Osteocyte (in vitro differentiated cells): ENCODE data around the gene SPI1. TPM values are rescaled to one million over a fixed set of nuclear protein-coding genes. Genes with fewer than 3 reads are reported as not detected.
"Not testable (repeated sequence)": the region's sequence is repeated elsewhere in the genome, so short reads cannot be mapped to it uniquely, and the experiment has no call there.

Experiments
- DNase-seq: peaks from one replicate; pipeline ENCODE4 v3.0.0; 2021; ENCODE audit warnings: mixed read lengths; ENCODE audit not compliant: unreplicated experiment; ENCODE audit errors: extremely low spot score
- H3K27ac Mint-ChIP-seq: one replicate; pipeline ENCODE4 v1.8.0; 2021; ENCODE audit warnings: mild to moderate bottlenecking, mixed read lengths; ENCODE audit not compliant: unreplicated experiment
- H3K27me3 Mint-ChIP-seq: one replicate; pipeline ENCODE4 v1.8.0; 2021; ENCODE audit warnings: mixed read lengths; ENCODE audit not compliant: unreplicated experiment
- H3K36me3 Mint-ChIP-seq: one replicate; pipeline ENCODE4 v1.8.0; 2021; ENCODE audit warnings: mixed read lengths; ENCODE audit not compliant: unreplicated experiment
- H3K4me1 Mint-ChIP-seq: one replicate; pipeline ENCODE4 v1.8.0; 2021; ENCODE audit warnings: mixed read lengths; ENCODE audit not compliant: unreplicated experiment
- H3K4me3 Mint-ChIP-seq: one replicate; pipeline ENCODE4 v1.8.0; 2021; ENCODE audit warnings: mild to moderate bottlenecking, moderate library complexity, mixed read lengths; ENCODE audit not compliant: unreplicated experiment
- H3K9me3 Mint-ChIP-seq: one replicate; pipeline ENCODE4 v1.8.0; 2021; ENCODE audit warnings: mixed read lengths; ENCODE audit not compliant: unreplicated experiment
- total RNA-seq: library from RNA; stranded (reverse); gene quantifications from 2 replicates; pipeline ENCODE4 v1.2.1, GENCODE V29; 2021
- TF ChIP-seq, protein P1 (sequence below): fragments of 200-600 bp; sonication (generic); IDR thresholded peaks from 2 replicates; pipeline ENCODE4 v1.5.0; 2021; ENCODE audit warnings: antibody characterized with exemption, mild to moderate bottlenecking, moderate library complexity

SPI1 gene
- total RNA-seq, 1 donor from 2014 or later, result not detected

DNA sequence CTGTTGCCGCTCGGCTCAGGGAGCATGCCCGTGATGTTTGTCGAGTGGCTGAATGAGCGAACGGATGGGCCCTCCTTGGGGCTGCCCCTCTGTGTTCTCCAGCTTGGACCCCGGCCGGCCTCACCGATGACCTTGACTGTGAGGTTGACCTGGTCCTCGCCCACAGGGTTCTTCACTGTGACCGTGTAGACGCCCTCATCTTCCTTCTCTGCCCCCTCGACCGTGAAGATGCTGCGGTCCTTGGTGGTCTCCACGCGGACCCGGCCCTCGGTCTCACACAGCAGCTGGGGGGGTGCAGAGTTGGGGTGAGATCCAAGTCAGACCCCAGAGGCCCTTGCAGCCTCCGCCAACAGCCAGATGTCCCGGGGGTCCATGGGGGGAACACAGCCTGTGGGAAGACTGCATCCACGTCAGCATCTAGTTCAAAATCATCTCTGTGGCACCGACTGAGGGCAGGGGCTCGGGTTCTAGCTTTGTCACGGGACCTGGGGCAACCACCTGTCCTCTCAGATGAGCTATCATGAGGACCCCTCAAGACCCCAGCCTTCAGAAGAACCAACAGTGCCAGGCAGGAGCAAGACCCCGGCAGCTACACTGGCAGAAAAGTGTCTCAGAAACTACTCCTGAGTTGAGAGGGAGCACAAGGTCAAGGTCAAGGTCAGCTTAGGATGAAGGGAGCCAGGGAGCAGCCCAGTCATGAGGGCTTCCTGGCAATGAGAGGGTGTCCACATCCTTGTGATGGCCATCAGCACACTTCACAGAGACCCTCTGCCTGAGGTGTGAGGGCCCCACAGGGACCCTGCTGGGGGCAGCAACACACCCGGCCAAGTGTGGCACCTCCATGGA, 39.7 kb downstream of the SPI1 start:
- Mint-ChIP-seq H3K4me1 (no peaks in the 10 kb centered on the region), H3K27ac (no peak overlapping the region), H3K9me3 (no peaks in the 10 kb centered on the region), H3K36me3 (no peaks in the 10 kb centered on the region), H3K27me3 (no peaks in the 10 kb centered on the region), H3K4me3 (no peak overlapping the region)
- no peak for DNase-seq
- TF ChIP-seq, protein P1, sequence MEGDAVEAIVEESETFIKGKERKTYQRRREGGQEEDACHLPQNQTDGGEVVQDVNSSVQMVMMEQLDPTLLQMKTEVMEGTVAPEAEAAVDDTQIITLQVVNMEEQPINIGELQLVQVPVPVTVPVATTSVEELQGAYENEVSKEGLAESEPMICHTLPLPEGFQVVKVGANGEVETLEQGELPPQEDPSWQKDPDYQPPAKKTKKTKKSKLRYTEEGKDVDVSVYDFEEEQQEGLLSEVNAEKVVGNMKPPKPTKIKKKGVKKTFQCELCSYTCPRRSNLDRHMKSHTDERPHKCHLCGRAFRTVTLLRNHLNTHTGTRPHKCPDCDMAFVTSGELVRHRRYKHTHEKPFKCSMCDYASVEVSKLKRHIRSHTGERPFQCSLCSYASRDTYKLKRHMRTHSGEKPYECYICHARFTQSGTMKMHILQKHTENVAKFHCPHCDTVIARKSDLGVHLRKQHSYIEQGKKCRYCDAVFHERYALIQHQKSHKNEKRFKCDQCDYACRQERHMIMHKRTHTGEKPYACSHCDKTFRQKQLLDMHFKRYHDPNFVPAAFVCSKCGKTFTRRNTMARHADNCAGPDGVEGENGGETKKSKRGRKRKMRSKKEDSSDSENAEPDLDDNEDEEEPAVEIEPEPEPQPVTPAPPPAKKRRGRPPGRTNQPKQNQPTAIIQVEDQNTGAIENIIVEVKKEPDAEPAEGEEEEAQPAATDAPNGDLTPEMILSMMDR, result no peak

DNA sequence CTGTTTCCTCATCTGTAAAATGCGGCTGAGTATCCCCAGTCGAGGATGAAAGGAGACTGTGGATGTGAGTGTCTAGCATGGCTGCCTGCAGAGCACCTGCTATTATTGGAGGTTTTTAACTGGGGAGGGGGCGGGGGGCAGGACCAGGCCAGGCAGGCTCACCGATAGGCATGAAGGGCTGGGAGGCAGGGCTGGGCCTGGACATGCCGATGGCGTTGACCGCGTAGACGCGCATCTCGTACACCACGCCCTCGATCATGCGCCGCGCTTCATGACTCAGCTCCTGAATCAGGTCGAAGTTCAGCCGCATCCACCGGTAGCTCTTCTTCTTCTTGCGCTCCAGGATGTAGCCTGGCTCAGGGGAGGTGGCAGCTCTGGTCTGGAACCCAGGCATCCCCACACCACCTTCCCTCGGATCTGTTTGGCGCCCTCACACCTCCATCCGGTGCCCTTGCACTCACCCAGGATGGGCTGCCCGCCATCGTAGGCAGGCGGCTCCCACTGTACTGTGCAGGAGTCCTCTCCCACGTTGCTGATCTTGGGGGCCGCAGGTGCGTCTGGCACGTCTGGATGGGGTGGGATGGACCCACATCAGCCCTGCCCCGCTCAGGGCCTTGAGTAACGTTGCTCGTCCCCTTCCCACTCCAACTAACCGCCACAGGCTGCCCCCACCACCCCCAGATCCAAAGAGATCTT, 41.0 kb downstream of the SPI1 start:
- H3K36me3 Mint-ChIP-seq, result no peaks in the 10 kb centered on the region
- no peak overlapping the region for H3K4me3 Mint-ChIP-seq
- H3K4me1 Mint-ChIP-seq, result no peaks in the 10 kb centered on the region
- H3K27me3 Mint-ChIP-seq, result no peaks in the 10 kb centered on the region
- no peaks in the 10 kb centered on the region for H3K9me3 Mint-ChIP-seq
- no peak for DNase-seq
- H3K27ac Mint-ChIP-seq, result no peak overlapping the region
- TF ChIP-seq, protein P1, result no peak

DNA sequence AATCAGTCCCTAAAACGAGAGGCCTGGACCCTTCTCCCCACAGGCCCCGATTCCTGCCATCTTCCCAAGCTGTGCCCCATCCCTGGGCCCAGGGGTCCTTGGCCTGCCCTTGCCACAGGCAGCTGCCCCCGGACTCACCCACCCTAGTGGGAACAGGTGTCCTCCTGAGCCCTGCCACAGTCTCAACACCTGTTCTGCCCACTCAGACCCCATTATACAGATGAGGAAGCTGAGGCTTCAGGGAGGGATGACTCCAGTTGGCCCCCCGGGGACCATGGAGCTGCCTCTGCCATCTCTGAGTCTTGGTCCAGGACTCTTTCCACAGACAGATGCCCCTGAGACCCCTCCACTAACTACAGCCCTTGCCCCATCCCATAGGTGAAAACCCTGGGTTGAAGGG, 41.8 kb downstream of the SPI1 start:
- no peaks in the 10 kb centered on the region for H3K4me1 Mint-ChIP-seq
- H3K4me3 Mint-ChIP-seq, result no peak overlapping the region
- no peaks in the 10 kb centered on the region for H3K36me3 Mint-ChIP-seq
- no peaks in the 10 kb centered on the region for H3K27me3 Mint-ChIP-seq
- no peak for DNase-seq
- no peaks in the 10 kb centered on the region for H3K9me3 Mint-ChIP-seq
- no peak overlapping the region for H3K27ac Mint-ChIP-seq
- TF ChIP-seq, protein P1, result no peak

DNA sequence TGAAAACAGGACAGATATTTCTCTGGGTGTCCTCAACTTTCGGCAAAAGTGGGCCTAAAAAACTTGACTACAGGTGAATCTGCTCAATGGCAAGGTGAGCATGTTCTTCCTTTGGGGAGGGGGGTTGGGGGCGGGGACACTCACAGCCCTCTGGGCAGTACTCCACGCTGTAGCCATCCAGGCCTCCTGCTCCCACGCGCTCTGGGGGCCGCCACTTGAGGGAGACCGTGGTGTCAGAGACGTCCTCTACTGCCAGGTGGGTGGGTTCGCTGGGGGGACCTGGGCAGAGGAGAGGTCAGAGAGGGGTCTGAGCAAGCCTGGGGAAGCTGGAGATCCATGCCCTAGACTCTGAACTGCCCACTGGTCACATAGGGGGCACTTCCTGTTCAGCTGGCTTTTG, 42.6 kb downstream of the SPI1 start:
- Mint-ChIP-seq H3K4me3 (no peak overlapping the region), H3K4me1 (no peaks in the 10 kb centered on the region), H3K36me3 (no peaks in the 10 kb centered on the region), H3K27me3 (no peaks in the 10 kb centered on the region), H3K9me3 (no peaks in the 10 kb centered on the region), H3K27ac (no peak overlapping the region)
- TF ChIP-seq, protein P1, result no peak
- no peak for DNase-seq

DNA sequence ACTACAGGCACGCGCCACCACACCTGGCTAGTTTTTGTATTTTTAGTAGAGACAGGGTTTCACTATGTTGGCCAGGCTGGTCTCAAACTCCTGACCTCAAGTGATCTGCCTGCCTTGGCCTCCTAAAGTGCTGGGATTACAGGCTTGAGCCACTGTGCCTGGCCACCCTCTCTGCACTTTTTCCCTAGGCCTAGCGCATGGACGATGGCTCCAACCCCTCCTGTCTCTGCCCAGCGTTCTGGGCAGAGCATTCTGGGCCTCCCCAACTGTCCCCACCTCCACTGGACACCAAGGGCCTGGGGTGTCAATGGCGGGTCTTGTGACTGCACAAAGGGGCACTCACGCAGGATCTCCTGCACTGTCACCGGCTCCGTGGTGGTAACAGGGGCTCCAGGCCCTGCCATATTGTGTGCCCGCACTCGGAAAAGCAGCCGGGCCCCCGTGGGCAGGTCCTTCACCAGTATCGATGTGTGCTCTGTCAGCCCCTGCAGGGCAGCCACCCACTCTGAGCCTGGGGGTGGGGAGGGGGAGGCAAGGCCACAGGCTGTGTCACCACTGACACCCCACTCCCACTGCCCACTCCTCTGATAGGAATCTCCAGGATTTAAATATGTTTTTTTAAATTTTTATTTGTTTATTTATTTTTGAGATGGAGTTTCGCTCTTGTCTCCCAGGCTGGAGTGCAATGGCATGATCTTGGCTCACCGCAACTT, 43.5 kb downstream of the SPI1 start:
- not testable (repeated sequence) for H3K27ac Mint-ChIP-seq, H3K9me3 Mint-ChIP-seq, H3K27me3 Mint-ChIP-seq, DNase-seq, H3K36me3 Mint-ChIP-seq, H3K4me3 Mint-ChIP-seq, H3K4me1 Mint-ChIP-seq
